Activated CD8-positive, alpha-beta memory T cell treated with anti-CD3 and anti-CD28 coated beads, Interleukin-2, amount 50 U/mL, for 4 hours (primary cell): ENCODE measurements around the gene GADL1.

Experiments
- DNase-seq: peaks from one replicate; pipeline ENCODE4 v3.0.0-alpha.2; 2020

The GADL1 gene

DNA sequence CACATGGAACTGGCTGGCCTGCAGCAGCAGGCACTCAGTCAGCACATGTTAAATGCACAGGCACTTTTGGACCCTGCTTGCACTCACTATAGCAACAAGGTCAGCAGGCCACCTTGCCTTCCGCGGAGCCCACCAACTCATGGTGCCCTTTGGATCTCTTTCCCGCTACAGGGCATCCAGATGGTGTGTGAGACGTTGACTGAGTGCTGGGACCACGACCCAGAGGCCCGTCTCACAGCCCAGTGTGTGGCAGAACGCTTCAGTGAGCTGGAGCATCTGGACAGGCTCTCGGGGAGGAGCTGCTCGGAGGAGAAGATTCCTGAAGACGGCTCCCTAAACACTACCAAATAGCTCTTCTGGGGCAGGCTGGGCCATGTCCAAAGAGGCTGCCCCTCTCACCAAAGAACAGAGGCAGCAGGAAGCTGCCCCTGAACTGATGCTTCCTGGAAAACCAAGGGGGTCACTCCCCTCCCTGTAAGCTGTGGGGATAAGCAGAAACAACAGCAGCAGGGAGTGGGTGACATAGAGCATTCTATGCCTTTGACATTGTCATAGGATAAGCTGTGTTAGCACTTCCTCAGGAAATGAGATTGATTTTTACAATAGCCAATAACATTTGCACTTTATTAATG is 203.1 kb downstream of the GADL1 start:
- no peak for DNase-seq

- DNase-seq, result no peak
Measured at GRCh38 chr3:30690199-30690598, 204.3 kb downstream of the GADL1 start.

- no peak for DNase-seq
Measured at GRCh38 chr3:30688776-30689641, 205.5 kb downstream of the GADL1 start.

- no peak for DNase-seq
Measured at GRCh38 chr3:30687930-30688570, 206.4 kb downstream of the GADL1 start.

DNA sequence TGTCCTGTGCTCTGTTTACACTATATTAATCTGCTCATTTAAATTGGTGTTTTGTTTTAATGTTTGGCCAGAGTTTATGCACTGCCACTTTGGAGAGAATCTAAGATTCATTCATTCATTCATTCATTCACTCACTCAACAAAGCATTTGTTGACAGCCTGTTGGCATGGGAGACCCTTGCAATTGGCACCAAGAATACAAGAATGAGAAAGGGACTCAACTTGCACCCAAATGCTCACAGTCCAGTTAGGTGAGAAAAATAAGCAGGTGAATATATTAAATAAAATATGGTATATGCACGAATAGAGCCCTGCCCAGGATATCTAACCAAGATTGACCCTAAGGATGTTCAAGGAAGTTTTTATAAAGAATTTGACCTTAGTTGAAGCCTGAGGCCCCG is 207.7 kb downstream of the GADL1 start:
- DNase-seq, result no peak

DNA sequence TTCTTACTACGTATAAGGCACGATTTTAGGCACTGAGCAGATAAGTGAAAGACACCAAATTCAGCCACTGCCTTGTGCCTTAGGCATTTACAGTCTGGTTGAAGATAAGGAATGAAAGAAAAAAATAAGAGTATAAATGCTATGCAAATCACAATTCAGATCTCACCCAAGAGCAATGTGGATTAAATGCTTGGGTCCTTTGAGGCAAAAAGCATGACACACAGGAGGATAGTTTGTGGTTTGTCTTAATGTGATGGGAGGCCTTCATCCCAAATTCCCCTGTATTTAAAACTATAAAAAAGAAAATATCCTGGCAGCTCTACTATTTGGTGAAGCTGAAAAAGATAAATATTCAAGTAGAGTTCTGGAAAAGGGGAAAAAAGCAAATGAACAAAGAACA is 208.3 kb downstream of the GADL1 start:
- DNase-seq, result no peak

DNA sequence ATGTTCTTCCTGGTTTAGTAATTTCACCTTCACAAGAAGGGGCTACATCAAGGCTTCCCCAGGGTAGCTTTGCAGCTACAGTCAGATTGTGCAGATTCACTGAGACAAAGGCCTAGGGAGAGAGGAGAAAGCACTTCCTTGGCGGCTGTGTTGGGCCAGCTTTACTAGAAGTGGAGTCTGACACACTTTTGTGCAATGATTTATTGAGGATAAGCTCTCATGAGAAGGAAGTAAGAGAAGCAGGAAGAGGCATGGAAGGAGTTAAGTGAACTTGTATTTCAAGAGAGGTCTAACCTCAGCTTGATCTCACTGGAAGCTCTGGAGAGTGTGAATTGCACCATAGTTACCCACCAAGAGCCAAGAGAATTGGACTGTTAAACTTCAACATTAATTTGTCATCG is 209.2 kb downstream of the GADL1 start:
- no peak for DNase-seq

GRCh38 chr3:30684356-30684755 is 210.1 kb downstream of the GADL1 start:
- DNase-seq, result no peak

DNA sequence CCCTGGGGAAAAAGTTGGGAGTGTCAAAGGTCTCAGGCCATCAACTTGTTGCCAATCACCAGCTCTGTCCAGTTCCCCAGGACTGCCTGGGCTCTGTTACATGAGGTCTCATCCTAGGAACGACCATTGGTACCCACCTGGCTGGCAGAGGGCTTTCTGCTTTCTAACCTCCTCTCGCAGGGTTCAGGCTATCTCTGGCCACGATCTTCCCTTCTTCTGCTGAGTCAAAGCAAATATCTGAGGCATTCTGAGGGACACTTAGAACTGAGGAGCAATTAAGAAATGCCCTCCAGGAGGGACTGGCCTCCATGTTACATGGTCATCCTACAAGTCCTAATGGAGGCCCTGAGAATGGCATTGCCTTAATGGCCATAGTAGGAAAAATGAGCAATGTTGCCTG is 210.7 kb downstream of the GADL1 start:
- DNase-seq, result no peak

- DNase-seq, result no peak
Measured at GRCh38 chr3:30682434-30683155, 211.9 kb downstream of the GADL1 start.

GRCh38 chr3:30681649-30682211 is 212.7 kb downstream of the GADL1 start:
- DNase-seq, result no peak

GRCh38 chr3:30680789-30681648 is 213.4 kb downstream of the GADL1 start:
- no peak for DNase-seq

- no peak for DNase-seq
Measured at GRCh38 chr3:30679045-30679444, 215.4 kb downstream of the GADL1 start.

DNA sequence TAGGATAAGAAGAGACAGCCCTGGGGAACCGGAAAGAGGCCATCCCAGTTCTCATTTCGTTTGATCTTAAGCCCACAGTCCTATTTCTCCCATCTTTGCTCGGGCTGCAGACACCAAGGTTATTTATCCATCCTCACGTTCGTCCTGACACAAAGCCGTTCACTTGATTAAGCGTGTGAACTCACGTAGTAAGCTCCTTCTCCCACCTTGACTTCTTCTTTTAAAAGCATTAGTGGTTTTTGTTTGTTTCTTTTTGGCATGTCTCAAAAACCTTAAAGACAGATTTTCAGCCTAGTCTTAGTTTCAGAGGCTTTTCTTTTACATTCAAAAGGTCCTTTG is 217.1 kb downstream of the GADL1 start:
- DNase-seq, result no peak

DNA sequence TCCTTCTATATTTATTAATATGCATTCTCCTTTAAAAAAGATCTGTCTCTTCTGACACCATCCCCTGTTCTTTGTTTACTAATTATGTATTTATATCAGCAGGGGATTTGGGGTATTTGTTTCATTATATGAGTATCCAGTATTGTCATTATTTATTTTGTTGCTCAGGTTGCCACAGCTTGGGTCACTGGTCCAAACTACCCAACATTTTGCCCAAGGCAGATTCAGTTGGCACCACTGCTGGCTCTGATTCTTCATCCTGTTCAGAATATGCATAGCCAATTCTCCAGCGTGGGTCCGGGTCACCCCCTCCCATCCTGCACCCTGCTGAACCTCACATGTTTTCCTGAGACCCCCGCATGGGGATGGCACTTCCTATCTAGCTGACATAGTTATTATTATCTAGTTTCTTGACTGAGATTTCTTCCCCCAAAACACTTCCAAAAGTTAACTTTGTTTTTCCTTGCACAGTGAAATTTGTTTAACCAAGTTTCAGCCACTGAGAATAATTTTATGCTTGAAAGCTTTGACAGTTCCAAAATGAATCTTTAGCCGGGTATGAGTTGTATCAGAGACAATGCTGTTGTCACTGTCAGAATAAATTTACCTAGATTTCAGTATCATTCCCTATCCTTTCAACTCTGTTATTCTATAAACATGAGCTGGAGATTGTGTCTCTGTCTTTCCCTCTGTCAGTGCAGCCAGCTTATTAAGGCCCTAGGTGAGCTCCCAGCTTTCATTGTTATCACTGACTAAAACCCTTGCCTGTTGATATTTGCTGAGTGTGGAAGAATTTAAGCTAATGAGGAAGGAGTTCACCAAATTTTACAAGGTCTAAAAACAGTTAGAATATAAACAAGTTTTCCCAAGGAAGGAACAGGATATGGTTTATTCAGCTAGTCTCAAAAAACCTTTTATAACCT is 217.8 kb downstream of the GADL1 start:
- DNase-seq, result no peak
